SW 1271 (cell line): ENCODE data around the gene CFAP70.

Experiments used
- DNase-seq, 2 experiments: peaks; one replicate each; lab custom pipeline; 2025; lab: John Stamatoyannopoulos, UW

CFAP70 gene

DNA sequence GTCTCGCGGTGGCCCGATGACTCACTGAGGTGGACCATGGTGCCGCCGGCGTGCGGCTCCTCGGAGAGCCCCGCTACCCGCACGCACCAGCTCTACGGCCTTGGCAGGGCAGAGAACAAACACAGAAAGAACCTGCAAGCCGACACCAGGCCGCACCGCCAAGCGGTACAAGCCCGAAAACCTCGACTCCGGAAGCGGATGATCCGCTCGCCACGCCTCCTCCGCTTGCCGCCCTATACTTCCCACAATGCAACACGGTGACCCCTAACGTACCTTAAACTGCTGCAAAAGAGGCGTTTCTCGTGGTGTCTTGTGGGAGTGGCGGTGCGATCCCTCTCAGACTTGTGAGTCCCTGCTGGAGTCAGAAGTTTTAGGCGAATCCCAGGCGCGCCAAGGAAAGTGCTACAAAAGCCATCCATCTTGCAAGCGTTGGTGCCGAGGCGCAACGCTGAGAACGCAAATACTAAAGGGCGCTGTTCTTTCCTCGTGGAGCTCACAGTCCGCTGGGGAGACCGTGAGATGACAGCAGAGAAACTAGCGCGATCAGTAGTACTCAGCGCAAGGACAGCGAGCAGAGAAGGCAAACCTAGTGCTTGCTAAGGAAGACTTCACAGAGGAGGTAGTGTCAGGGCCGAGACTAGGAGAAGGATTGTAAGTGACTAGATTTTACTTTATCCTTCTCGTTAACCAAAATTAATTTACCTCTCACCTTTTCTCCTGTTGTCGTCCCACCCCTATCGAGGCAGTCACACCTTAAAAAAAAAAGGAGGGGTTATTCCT is 106.0 kb downstream of the CFAP70 start, which contains the start of gene MRPS16:
Gene MRPS16 (minus strand): TSS at position 200 of the 780 bp plus-strand sequence. CDS start 162 bp downstream, at position 38.
- peak; percentile 95 for DNase-seq

DNA sequence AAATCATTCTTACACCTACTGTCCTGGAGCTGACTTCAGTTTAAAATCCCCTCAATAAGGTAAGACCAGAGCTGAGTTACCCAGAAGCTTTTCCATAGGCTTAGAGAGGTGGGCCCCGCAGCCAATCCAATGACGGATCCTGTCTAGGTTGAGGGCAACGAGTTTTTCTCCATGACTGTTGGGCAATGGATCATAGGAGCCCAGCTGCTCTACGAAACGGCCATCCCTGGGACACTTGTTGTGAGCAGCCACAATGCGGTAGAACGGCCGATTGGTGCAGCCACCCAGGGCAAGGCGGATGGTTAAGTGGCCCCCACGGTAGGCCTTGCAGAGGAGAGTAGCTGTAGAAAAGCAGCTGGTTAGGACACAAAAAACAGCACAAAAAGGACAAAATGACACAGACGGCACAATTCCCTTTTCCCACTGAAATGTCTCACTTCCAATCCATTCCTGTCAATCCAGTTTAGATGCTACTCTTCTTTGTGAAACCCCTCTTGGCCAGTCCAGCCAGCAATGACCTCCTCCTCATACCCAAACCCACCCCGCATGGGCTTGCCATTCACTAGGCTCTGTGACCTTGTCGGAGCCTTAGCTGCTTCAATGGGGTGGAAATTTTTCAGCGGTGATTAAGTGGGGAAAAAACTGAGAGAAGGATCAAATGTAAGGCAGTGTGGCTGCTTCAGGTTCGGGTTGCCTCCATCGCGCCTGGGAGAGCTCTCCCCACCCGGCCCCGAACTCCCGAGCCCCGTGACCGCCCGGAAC is 106.8 kb downstream of the CFAP70 start:
- no peak for DNase-seq

DNA sequence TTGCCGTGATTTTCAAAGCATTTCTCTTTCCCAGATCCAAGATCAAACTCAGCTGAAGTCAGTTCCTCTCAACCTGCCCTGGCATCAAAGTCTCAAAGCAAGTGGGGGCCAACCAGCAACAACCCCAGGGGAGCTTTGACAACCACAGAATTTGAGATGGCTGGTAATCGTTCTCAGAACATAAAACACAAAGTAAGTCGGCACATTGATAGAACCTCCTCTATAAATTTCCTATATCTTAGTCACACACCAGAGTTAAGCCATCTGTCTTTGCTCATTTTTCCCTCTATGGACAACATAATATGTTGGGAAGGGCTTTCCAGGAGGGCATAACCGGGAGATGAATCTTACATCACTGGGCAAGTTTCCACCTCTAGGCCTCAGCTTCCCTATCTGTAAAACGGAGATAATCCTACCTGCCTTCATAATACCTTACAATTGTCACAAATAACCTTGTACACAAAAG is 110.4 kb downstream of the CFAP70 start:
- DNase-seq = no peak

DNA sequence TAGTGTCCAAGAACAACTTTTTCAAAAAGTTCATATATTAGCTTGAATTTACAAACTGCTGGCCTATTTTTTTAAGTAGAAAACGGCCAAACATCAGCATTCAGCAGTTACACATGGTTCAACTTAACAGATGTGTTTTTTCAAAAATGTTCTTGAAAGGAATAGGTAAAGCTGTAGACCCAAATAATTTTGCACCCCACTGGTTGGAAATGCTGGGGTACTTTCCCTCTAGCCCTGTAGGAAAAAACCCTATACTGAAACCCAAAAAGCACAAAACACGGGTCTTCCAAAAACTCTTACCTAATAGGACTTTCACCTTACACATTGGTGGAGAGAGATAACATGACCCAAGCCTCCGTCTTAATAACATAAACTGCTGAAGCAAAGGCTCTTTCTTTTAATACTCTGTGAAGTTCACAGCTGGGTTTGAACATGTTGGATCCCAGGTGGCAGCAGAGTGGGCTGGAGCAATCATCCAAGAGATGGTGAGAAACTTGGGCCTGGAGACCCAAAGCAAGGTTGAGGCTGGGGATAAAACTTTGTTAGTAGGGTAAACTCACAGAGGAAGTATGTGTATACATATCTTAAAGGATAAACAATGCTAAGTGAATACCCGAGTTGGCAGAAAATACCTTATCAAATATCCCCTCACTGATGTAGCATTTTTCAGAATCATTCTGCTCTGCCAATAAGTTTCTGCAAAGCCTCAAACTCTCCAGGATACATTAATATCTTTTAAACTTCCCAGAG is 111.0 kb downstream of the CFAP70 start:
- DNase-seq = no peak

DNA sequence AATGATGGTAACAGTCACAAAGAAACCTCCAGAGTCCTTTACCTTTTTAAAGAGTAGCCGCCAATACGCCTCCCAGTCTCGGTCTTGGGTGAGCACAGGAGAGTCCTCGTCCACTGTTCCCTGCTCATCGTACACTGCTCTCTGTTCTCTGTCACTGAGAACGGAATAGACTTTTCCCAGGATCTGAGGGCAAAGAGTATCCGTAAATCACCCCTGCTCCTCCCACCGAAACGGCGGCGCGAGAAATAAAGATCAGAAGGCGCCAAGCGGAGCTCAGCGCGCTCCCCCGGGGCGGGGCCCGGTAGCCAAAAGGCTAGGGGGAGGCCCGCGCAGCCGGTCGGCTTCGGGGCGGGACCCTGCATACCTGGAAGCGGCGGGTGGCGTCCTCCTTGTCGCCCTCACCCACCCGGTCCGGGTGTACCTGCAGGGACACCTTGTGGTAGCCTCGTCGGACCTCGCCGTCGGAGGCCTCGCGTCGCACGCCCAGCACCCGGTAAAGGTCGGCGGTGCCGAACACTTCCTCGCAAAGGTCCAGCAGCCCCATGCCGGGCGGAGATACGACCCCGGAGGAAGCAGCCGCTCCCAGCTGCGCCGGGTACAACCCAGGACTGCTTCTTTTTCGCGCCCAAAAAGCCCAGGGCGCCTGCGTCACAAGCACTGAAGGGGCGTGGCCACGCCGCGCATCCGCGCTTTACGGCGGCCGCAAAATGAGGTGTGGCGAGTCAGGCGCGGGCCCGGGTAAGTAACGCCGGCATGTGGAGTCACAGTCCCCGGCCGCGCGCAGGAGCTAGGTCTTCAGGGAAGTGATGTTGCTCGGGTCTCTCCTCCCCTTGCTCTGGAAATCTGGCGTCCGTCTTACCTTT is 111.8 kb downstream of the CFAP70 start, which contains the start of gene DNAJC9:
Gene DNAJC9 (minus strand): TSS at position 610 of the 863 bp plus-strand sequence. CDS start 66 bp downstream, at position 544.
- DNase-seq = peak; percentile 66 to 84

DNA sequence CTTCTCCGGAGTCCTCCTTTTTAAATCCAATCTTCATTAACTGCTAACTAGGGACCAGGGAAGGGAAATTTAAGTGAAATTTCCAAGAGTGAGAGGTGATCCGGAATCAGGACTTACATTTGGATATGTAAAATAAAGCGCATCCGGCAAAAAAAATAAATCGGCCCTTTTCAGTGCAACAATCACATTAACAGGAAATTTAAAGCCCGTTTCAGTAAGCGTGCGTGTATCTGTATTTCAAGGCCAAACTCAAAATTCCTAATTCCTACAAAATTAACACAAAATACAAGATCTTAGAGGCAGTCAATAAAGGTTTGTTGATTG is 112.4 kb downstream of the CFAP70 start:
- DNase-seq = no peak

DNA sequence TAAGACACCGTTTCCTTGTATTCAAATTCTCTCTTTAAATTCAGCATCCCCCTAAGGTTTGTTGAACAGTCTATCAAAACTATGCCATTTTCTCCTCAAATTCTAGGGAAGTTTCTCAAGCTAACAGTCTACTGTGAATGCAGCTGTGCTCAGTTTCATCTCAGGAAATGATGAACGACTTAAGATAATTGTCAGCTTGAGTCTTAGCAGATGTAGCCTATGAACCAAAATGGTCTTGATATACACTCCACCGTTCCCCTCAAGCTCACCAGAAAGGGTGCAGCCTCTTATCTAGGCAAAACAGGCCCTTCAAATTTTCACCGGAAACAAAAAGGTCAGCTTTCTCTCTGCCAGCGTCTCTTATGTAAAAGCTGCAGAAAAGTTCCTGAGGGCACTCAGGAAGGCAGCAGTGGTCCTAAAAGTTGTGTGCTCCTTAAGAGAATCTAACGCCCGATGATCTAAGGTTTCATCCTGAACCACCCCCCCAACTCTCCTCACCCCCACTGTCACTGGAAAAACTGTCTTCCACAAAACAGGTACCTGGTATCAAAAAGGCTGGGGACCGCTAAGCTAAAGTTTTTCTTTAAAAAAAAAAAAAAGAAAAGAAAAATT is 113.7 kb downstream of the CFAP70 start:
- DNase-seq = no peak

DNA sequence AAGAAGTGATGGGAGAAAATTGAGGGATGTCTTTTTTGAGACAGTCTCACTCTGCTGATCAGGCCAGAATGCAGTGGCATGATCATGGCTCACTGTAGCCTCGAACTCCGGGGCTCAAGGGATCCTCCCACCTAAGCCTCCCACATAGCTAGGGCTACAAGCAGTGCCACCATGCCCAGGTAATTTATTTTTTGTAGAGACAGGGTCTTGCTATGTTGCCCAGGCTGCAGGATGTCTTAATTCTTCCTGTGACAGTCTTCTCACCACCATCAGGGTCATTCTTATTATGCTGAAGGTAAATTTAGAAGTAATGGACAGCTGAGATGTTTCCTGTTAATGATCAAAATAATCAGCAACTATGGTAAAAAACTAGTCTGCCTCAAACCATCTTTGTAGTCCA is 118.8 kb downstream of the CFAP70 start:
- no peak for DNase-seq

DNA sequence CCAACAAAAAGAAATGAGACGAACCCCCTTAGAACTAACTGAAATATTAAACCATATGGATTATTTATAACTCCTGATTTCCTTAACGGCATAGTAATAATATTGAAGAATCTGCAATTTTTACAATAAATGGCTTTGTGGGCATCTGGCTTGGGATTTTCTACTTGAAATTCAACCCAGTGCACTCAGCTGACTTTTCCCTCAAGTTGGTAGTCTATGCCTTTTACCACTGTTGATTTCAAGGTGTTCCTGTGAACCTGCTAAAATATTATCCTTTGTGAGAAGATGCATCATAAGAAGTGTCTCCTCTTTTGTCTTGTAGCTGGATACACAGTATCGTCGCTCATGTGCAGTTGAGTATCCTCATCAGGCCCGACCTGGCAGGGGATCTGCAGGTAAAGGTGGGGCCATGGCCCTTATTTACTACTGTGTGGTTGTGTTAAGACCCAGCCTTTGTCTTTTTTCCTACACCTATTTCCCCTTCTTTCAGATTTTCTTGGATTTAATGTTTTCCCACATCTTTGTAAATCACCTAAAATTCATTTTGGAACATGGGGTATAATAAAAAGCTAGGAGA is 119.6 kb downstream of the CFAP70 start:
- no peak for DNase-seq

DNA sequence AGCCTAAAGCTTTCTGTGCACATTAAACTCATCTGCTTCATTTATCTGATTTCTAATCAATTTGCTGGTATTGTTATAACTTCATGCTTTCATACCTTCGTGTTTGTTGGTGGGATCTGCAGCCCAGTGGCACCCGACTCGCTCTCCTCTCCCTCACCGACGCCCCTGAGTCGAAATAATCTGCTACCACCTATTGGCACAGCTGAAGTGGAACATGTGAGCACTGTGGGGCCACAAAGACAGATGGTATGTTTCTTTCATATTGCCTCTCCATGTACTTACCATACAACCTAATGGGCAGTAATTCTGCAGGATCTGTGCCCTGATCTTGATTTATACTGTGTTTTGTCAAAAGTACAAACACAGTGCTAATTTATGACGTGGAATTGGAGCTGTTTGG is 124.0 kb downstream of the CFAP70 start:
- DNase-seq = no peak

DNA sequence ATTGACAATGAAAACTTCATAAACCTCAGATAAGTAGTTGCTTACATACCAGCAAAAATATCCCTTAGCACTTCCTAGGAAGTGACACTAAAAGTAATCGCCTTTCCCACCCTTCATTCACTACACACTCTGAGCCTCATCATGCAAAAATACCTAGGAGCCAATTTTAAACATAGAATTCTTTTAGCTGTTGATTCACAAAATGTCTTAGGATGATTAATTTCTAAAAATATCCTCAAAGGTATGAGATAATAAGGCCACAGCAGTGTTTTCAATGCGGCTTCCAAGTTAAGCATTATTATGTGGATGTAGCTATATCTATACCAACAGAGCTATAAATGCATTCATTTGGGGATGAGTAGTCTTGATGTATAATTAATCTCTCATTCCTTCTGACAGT is 124.8 kb downstream of the CFAP70 start:
- DNase-seq = no peak

DNA sequence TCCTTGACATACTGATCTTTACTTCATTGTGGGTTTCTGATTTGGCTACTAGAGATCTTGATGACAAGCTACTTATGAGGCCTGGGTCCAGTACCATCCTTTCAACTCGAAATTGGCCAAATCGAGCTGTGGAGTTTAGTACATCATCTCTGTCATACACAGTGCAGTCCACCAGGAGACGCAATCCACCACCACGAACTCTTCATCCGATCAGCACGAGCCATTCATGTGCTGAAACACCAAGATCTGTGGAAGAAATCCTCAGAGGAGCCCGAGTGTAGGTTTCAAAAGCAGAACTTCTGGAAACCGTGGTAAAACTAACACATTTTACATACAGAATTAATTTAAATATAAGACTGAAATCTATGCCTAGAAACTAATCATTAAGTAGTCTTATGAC is 125.8 kb downstream of the CFAP70 start:
- DNase-seq = no peak

DNA sequence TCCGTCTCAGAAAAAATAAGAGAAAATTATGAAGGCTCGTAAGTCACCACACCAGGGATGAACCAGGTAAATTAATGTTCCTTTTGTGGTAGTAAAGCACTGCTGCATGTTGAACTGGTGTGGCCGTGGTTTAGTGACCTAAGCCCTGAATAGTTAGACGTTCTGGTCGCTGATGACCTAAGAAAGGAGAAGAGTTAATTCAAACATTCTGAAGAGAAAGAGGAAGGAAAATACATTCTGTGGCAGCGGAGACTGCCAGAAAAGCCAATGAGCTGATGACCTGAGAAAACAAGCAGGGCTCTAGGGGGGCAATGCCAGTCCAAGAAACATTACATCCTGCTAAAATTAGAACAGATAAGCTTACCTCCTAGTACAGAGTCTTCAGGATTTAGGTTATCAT is 129.1 kb downstream of the CFAP70 start:
- no peak for DNase-seq

DNA sequence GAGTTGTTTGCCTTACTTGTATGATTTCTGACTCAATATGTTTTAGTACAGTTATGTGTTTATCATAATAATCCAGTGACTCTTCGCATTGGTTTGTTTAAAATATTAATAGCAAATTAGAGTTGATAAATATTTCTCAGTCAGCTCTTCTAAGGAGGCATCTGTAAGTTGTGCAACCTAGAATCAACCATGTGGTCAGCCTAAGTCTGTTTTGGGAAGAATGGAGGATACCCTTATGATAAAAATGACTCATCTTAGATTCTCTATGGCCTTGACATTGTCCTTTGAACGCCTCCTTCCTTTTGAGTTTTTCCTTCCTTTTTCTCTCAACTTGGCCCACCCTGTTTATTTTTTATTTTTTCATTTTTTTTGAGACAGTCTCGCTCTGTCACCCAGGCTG is 130.4 kb downstream of the CFAP70 start:
- DNase-seq = no peak

DNA sequence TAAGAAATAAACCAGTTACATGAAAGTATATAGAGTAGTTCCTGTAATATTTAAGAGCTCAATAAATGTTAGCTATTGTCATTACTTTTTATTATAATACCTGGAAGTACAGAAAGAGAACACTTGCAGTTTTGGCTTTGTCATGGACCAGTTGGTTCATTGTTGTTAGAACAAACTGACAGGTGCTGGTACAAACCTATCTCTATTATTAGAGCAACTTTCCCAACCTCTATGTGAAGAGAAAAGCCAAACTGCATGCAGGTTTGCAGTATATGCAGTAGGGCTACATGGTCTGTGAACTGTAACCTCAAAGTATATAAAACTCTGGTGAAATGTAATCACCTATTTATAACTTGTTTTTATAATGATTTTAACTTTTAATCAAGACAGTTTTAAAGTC is 132.0 kb downstream of the CFAP70 start:
- no peak for DNase-seq

DNA sequence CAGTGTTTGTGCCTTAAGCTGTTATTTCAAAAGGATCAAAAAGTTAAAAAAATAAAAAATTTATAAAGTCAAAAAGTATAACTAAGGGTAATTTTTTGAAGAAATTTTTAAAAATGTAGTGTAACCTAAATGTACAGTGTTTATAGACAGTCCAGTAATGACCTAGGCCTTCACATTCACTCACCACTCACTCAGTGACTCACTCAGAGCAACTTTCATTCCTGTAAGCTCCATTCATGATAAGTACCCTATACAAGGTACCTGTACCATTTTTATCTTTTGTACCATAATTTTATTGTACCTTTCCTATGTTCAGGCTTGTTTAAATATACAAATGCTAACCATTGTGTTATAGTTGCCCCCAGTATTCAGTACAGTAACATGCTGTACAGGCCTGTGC is 133.1 kb downstream of the CFAP70 start:
- no peak for DNase-seq

DNA sequence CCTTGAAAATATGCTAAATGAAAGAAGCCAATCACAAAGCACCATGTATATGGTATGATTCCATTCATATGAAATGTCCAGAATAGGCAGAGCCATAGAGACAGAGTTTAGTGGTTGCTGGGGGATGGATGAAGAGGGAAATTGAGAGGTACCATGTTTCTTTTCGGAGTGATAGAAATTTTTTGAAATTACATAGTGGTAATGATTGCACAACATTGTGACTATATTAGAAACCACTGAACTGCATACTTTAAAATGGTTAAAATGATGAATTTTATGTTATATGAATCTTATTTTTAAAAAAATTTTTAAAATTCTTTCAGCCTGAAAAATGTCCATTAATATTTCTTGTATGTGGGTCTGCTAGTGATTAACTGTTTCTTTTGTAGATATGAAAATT is 137.7 kb downstream of the CFAP70 start:
- DNase-seq = no peak

DNA sequence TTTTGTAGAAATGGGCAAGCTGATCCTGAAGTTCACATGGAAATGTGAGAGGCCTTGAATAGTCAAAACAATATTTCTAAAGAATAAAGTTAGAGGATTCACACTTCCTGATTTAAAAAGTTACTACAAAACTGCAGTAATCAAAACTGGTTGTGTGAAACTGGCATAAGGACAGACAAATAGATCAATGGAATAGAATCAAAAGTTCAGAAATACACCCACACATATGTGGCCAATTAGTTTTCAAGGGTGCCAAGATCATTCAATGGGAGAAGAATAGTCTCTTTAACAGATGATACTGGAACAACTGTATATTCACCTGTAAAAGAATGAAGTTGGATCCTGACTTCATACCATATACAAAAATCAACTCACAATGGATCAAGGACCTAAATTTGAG is 139.3 kb downstream of the CFAP70 start:
- no peak for DNase-seq

DNA sequence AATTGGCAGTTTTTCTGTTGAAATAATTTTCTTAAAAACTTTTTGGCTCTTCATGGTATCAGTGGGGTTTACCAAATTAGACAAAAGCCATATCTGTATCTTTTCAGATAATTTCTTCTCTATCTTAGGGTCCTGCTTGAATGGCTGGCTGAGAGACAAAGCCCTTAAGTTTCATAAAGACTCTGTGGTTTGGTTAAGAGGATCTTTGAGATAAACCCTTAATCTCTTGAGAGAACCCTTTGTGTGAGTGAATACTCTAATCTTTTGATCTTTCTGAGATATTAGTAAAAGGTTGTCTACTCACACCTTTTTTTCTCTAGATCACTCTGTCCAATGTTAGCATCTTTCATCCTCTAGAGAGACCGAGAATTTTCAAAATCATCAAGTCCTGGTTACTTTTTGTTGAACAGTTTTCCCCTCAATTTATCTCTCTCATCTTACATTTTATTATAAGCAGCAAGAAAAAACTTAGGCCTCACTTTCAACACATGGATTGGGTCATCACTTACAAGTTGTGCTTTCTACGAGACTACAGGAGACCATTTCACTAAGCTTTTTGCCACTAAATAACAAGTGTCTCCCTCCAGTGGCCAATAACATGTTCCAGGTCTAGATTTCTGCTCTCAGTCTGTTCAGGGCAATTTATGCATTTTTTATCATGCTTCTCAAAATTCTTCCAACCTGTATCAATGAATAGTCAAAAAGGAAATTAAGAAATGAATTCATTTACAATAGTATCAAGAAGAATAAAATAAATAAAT is 140.1 kb downstream of the CFAP70 start:
- peak in 1 of 2 experiments; percentile 31 for DNase-seq

DNA sequence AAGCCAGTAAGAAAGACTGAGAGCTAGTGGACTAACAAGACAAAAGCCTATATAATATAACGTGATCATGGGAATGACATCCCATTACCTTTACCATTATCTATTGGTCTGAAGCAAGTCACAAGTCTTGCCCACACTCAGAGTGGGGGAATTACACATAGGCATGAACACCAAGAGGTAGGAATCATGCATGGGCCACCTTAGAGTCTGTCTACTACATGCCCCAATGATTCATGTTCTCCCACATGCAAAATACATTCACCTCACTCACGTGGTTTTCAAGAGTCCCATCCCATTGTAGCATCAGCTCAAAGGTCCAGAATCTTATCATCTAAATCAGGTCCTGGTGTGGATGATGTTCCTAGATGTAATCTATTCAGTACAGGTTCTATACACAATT is 141.0 kb downstream of the CFAP70 start:
- no peak for DNase-seq
